Loucy (cell line): Measurements from ENCODE around the gene ZNF593OS.

Experiments used
- EZH2phosphoT487 ChIP-seq: fragments of 200-600 bp; IDR thresholded peaks from 2 replicates; pipeline ENCODE4 v1.6.1; 2018; ENCODE audit warnings: antibody characterized with exemption, mild to moderate bottlenecking, moderate library complexity, borderline replicate concordance
- TF ChIP-seq, protein P1 (sequence below): fragments of 200-600 bp; sonication (generic); conservative IDR thresholded peaks from 2 replicates; pipeline ENCODE4 v1.5.1; 2014; ENCODE audit warnings: mild to moderate bottlenecking, antibody characterized with exemption, low read length

DNA sequence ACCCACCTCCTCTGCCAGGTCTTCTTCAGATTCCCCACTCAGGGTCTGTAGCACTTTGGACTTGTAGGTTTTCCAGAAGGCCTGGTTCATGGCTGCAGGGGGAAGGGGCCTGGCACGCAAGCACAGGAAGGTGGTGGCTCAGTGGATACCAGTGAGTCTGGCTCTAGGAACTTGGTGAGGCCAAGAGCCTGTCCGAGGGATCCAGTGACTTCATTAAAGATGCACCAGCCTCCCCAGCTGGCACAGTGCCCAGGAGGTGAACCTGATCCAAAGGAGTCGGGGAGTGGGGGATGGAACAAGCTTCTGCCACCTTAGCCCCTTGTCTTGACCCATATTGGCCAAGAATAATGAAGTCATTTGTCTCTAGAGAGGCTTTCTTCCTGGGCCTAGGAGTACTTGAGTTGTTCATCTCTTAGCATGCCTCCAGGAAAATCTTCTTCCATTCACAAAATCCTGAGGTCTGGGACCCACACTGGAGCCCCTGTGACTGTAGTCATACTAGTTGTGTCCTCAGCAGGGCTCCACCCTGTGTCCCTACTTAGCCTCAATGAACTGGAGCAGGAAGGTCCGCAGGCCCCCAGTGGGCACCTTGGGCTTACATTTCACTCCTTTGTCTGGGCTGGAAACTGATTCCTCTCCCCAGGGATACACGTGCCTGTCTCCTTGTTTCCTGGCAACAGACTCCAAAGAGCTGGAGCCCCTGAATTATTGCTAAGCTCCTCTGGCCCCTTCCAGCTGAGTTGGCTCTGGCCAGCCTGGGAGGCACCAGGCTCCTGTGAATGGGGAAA lies 3.0 kb downstream of the ZNF593OS start, which contains the start of gene C1orf232:
- TF ChIP-seq, protein P1, sequence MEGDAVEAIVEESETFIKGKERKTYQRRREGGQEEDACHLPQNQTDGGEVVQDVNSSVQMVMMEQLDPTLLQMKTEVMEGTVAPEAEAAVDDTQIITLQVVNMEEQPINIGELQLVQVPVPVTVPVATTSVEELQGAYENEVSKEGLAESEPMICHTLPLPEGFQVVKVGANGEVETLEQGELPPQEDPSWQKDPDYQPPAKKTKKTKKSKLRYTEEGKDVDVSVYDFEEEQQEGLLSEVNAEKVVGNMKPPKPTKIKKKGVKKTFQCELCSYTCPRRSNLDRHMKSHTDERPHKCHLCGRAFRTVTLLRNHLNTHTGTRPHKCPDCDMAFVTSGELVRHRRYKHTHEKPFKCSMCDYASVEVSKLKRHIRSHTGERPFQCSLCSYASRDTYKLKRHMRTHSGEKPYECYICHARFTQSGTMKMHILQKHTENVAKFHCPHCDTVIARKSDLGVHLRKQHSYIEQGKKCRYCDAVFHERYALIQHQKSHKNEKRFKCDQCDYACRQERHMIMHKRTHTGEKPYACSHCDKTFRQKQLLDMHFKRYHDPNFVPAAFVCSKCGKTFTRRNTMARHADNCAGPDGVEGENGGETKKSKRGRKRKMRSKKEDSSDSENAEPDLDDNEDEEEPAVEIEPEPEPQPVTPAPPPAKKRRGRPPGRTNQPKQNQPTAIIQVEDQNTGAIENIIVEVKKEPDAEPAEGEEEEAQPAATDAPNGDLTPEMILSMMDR: no peak
- TF ChIP-seq EZH2phosphoT487: no peak
